Activated T-helper 9 cell treated with anti-CD3 and anti-CD28 coated beads, Interleukin-2, amount 50 U/mL, for 16 hours (primary cell): Measurements from ENCODE around the gene AGBL2.
"Not testable (repeated sequence)": the region's sequence is repeated elsewhere in the genome, so short reads cannot be mapped to it uniquely, and the experiment has no call there.

ENCODE experiments used
- DNase-seq: peaks from one replicate; pipeline ENCODE4 v3.0.0-alpha.2; 2020; ENCODE audit warnings: low read depth

AGBL2 gene

GRCh38 chr11:47689480-47689879 lies 25.7 kb downstream of the AGBL2 start:
- DNase-seq, result no peak

GRCh38 chr11:47688991-47689390 lies 26.2 kb downstream of the AGBL2 start:
- no peak for DNase-seq

DNA sequence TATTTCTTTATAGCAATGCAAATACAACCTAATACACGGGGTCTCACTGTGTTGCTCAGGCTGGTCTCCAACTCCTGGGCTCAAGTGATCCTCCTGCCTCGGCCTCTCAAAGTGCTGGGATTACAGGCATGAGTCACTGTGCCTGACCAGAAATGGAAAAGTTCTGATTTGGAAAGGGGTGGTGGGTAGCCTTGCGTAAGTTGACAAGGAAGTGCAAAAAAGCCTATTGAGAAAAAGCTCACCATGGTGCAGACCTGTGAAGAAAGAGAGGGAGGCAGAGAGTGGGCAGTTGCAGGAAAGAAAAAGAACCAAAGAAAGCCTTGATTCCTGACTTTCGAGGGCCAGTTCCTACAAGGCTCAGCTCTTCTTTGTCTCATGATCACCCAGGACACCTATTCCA lies 27.1 kb downstream of the AGBL2 start:
- no peak for DNase-seq

- DNase-seq, result not testable (repeated sequence)
Measured at GRCh38 chr11:47686704-47687103, 28.5 kb downstream of the AGBL2 start.

GRCh38 chr11:47686151-47686550 lies 29.0 kb downstream of the AGBL2 start:
- DNase-seq, result no peak

- no peak for DNase-seq
Measured at GRCh38 chr11:47675851-47676250, 39.3 kb downstream of the AGBL2 start.

DNA sequence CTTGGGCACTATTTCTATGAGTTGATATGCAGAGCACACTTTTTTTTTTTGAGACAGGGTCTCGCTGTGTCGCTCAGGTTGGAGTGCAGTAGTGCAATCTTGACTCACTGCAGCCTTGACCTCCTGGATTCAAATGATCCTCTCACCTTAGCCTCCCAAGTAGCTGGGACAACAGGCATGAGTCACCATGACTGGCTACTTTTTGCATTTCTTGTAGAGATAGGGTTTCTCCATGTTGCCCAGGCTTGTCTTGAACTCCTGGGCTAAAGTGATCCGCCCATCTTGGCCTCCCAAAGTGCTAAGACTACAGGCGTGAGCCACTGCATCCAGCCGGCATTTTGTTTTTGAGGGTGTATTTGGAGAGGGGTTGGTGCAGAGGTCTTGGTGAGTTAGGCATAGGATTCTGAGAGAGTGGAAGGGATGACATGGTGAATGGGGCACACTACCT lies 42.9 kb downstream of the AGBL2 start:
- no peak for DNase-seq

DNA sequence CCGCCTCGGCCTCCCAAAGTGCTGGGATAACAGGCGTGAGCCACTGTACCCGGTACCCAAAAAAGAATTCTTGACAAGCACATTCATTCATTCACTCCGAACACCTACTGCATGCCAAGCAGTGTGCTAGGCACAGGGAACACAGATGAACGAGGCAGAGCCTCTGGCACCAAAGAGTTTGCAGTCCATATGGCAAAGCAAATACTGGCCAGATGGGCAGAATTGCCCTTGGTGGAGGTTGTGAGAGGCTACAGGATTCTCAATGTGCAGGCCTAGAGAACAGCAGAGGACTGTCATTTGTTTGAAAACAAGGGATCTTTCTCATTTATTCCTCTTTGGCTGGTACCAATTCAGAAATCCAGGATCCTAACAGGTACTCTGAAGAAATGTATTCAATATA lies 45.3 kb downstream of the AGBL2 start:
- DNase-seq, result no peak

DNA sequence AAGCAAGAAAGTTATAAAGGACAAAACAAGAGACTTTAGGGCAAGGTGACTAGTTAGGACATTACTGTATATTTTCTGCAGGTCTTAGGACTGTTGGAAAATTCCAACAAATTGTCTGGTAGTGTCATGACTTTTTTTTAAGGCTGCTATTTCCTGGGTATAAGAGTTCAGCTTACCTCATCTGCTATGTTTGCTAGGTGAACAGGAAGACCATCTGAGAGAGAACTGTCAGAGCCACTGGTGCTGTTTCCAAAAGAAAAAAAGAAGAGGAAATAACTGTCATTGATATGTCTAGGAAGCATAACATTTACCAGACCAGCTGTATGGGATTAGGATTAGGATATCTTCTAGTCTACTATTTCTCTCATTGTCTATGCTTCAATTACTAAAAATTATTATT lies 46.5 kb downstream of the AGBL2 start:
- DNase-seq, result no peak

GRCh38 chr11:47667555-47667954 lies 47.6 kb downstream of the AGBL2 start:
- DNase-seq, result no peak

- no peak for DNase-seq
Measured at GRCh38 chr11:47667135-47667534, 48.0 kb downstream of the AGBL2 start.

GRCh38 chr11:47664936-47665335 lies 50.2 kb downstream of the AGBL2 start:
- not testable (repeated sequence) for DNase-seq

GRCh38 chr11:47661245-47661644 lies 53.9 kb downstream of the AGBL2 start:
- no peak for DNase-seq

DNA sequence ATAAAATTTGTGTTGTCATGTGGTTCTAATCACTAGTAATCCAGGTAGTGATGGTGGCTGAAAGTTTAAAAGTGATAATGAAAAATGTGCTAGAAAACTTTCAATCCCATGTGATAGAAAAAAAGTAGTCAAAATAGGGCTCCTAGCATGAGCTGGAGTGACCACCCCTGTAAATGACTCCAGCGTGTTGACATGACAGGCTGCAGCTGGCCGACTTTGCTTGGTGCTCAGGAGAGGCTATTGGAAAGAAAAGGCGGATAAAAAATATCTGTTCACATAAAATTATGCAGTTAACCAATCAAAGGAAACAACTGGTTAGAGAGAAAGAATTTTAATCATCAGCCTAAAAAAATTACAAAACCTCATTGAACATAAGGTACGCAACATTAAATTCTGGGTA lies 55.9 kb downstream of the AGBL2 start:
- DNase-seq, result no peak

GRCh38 chr11:47656260-47656885 lies 58.8 kb downstream of the AGBL2 start:
- no peak for DNase-seq

GRCh38 chr11:47651818-47652469 lies 63.2 kb downstream of the AGBL2 start:
- no peak for DNase-seq

DNA sequence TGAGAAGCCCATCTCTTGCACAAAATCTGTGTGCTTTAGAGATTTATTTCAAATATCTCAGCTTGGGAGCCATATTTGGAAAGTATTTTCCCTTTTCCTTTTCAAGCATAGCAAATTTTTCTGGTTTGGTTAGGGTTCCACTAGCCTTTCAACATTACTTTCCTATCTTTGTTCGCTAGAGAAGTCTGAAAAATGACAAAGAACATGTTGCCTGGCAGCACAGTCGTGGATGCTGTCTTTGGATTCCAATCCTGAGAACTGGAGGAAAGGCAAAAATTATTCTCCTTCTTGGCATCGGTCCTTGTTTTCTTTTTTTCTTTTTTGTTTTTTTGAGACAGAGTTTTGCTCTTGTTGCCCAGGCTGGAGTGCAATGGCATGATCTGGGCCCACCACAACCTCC lies 65.9 kb downstream of the AGBL2 start:
- no peak for DNase-seq

DNA sequence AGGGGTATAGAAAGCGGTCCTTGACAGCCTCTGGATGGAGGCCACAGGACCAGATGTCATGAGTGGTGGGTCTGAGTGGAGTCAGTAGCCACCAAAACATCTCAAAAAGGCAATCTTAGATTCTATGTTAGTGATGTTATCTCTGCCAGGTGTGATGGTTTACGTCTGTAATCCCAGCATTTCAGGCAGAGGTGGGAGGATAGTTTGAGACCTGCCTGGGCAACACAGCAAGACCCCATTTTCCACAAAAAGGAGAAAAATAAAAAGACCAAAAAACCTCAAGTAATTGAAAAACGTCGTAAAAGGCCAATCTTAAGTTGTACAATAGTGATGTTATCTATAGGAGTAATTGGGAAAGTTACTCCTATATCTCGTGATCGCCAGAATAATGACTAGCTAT lies 69.2 kb downstream of the AGBL2 start:
- DNase-seq, result no peak

DNA sequence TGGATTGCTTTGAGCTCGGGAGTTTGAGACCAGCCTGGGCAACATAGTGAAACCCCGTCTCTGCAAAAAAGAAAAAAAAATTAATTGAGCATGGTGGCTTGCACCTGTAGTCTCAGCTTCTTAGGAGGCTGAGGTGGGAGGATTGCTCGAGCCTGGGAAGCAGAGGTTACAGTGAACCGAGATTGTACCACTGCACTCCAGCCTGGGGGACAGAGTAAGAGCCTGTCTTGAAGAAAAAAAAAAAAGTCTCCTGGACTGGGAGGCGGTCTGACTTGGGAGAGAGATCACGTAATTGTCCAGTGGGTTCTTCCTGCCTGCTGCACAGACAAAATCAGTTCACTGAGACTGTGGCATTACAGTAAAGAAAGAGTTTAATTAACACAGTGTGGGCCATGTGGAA lies 69.7 kb downstream of the AGBL2 start:
- DNase-seq, result no peak

DNA sequence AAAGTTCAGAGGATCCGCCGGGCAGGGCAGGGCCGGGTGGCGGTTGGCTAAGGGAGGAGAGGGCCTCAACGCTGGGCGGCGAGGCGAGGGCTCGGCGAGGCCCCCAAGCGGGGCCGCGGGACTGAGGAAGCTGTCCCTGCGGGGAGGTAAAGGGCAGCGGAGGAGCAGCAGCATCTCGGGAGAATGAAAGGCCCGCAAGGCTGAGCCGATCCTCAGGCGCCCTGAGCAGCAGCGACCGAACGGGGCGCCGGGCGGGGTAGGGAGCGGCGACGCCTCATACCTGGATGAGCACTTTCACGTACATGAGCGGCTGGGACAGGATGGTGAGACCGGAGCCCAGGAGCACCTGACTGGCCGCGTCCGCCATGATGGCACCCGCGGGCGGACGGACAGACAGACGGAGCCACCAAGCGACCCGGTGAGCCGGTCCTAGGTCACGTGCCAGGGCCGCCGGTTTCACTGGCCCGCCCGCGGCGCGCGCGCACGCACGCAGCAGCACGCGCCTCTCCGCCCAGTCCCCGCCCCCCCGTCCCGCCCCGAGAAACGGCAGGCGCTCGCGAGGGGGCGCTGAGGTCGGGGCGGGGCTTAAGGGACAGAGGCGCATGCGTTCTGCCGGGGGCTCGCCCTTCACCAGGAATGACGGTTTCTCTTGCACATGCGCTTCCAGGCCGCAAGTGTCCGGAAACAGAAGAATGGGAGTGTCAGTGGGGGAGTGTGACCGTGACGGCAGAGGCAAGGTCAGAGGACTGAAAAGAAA lies 72.9 kb downstream of the AGBL2 start, which contains the start of gene MTCH2:
TSS of gene MTCH2 (minus strand) at position 461 of the 757 bp plus-strand sequence. CDS start at position 367, 94 bp downstream.
- peak; percentile 93 for DNase-seq

GRCh38 chr11:47641600-47642098 lies 73.5 kb downstream of the AGBL2 start:
- no peak for DNase-seq

DNA sequence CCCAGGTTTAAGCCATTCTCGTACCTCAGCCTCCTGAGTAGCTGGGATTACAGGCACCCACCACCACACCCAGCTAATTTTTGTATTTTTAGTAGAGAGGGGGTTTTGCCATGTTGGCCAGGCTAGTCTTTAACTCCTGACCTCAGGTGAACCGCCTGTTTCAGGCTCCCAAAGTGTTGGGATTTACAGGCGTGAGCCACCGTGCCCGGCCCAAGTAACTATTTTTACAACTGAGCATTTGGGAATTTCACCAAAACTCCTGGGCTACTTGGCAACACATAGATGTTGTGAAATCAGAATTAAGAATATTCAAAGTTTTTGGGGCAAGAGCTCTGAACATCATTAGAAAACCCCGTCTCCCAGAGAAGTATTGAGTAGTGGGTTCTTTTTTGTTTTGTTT lies 74.7 kb downstream of the AGBL2 start:
- DNase-seq, result not testable (repeated sequence)

- DNase-seq, result not testable (repeated sequence)
Measured at GRCh38 chr11:47636331-47636730, 78.8 kb downstream of the AGBL2 start.
